ENCODE measurements around the gene C10orf53. TPM values are rescaled to one million over a fixed set of nuclear protein-coding genes. Genes with fewer than 3 reads are reported as not detected.

The C10orf53 gene
- total RNA-seq, 1 donor = not detected

DNA sequence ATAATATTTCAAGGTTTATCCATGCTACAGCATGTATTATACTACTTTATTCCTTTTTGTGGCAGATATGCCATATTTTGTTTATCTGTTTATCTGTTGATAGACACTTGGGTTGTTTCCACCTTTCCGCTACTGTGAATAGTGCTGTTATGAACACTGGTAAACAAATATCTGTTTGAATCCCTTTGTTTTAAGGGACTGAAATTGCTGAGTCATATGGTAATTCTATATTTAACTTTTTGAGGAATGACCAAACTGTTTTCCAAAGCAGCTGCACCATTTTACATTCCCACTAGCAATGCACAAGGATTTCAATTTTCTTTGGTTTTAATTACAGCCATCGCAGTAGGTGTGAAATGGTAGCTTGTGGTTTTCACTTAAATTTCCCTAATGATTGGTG lies 3.4 kb downstream of the C10orf53 start:
- Histone ChIP-seq H3K27me3 (ENCODE audit: insufficient read depth, low read length) (peaks cover 19% of the 10 kb centered on the region), H4K20me1 (ENCODE audit: insufficient read depth, low read length) (no peaks in the 10 kb centered on the region), H3K79me2 (ENCODE audit: insufficient read depth, low read length) (no peaks in the 10 kb centered on the region), H3K4me2 (ENCODE audit: insufficient read depth, low read length) (no peak overlapping the region), H3K9me3 (ENCODE audit: low read depth, low read length) (no peaks in the 10 kb centered on the region), H2AFZ (ENCODE audit: low read length) (no peak overlapping the region), H3K27ac (ENCODE audit: low read depth, low read length) (no peak overlapping the region), H3K4me1 (ENCODE audit: insufficient read depth, low read length) (no peaks in the 10 kb centered on the region), H3K4me3 (ENCODE audit: insufficient read depth, low read length) (no peak overlapping the region), H3K36me3 (ENCODE audit: insufficient read depth, low read length) (no peaks in the 10 kb centered on the region)
- DNase-seq (ENCODE audit: insufficient read length, low spot score, missing footprints) = no peak
- no peak for TF ChIP-seq CTCF (IDR thresholded peaks at IDR 0.05; ENCODE audit: extremely low read depth, low read depth, low read length)

DNA sequence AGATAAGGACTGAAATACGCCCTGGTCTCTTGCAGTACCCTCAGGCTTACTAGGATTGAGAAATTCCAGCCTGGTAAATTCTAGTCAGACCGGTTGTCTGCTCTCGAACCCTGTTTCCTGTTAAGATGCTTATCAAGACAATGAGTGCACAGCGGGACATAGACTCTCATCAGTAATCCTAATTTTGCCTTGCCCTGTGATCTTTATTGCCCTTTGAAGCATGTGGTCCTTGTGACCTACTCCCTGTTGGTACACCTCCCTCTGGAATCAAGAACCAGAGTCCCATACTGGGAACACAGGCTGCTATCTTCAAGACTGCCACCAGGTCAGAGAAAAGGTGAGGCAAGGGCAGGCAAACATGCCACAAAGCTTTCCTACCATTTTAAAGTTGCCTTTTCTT lies 7.2 kb downstream of the C10orf53 start:
- H3K36me3 ChIP-seq (ENCODE audit: insufficient read depth, low read length) = no peaks in the 10 kb centered on the region
- H3K27ac ChIP-seq (ENCODE audit: low read depth, low read length) = no peak overlapping the region
- H2AFZ ChIP-seq (ENCODE audit: low read length) = no peak overlapping the region
- no peaks in the 10 kb centered on the region for H3K79me2 ChIP-seq (ENCODE audit: insufficient read depth, low read length)
- no peak for TF ChIP-seq CTCF (IDR thresholded peaks at IDR 0.05; ENCODE audit: extremely low read depth, low read depth, low read length)
- no peak overlapping the region for H3K4me2 ChIP-seq (ENCODE audit: insufficient read depth, low read length)
- no peak overlapping the region for H3K4me3 ChIP-seq (ENCODE audit: insufficient read depth, low read length)
- no peaks in the 10 kb centered on the region for H3K9me3 ChIP-seq (ENCODE audit: low read depth, low read length)
- no peaks in the 10 kb centered on the region for H4K20me1 ChIP-seq (ENCODE audit: insufficient read depth, low read length)
- H3K4me1 ChIP-seq (ENCODE audit: insufficient read depth, low read length) = no peaks in the 10 kb centered on the region
- DNase-seq (ENCODE audit: insufficient read length, low spot score, missing footprints) = no peak
- H3K27me3 ChIP-seq (ENCODE audit: insufficient read depth, low read length) = peaks cover 46% of the 10 kb centered on the region

DNA sequence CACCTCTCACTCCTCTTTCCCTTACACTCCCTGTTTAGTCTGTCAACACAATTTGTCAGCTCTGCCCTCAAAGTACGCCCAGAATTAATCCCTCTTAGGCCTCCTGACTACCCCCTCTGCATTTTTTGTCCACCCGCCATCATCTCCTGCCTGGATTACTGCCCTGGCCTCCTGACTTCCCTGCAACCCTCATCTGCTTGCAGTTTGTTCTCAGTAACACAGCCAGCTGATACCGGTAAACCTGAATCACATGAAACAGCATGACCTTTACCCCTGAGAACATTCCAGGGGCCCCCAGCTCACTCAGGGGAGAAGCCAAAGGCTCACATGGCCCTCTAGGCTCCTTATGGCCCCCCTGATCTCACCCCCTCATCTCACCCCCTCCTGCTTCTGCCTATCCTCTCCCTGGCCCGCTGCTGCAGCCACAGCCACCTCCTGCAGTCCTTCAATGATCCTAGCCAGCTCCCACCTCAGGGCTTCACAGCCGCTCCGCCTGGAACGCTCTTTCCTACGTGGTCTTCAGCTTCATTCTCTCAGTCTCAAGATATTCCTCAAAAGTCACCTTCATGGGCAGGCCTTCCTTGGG lies 8.9 kb downstream of the C10orf53 start:
- Histone ChIP-seq H3K9me3 (ENCODE audit: low read depth, low read length) (no peaks in the 10 kb centered on the region), H3K27ac (ENCODE audit: low read depth, low read length) (no peak overlapping the region), H3K4me2 (ENCODE audit: insufficient read depth, low read length) (no peak overlapping the region), H2AFZ (ENCODE audit: low read length) (no peak overlapping the region), H3K27me3 (ENCODE audit: insufficient read depth, low read length) (peaks cover 56% of the 10 kb centered on the region), H3K4me1 (ENCODE audit: insufficient read depth, low read length) (no peaks in the 10 kb centered on the region), H4K20me1 (ENCODE audit: insufficient read depth, low read length) (no peaks in the 10 kb centered on the region), H3K79me2 (ENCODE audit: insufficient read depth, low read length) (no peaks in the 10 kb centered on the region), H3K36me3 (ENCODE audit: insufficient read depth, low read length) (no peaks in the 10 kb centered on the region), H3K4me3 (ENCODE audit: insufficient read depth, low read length) (no peak overlapping the region)
- DNase-seq (ENCODE audit: insufficient read length, low spot score, missing footprints) = no peak
- TF ChIP-seq CTCF (IDR thresholded peaks at IDR 0.05; ENCODE audit: extremely low read depth, low read depth, low read length) = no peak

DNA sequence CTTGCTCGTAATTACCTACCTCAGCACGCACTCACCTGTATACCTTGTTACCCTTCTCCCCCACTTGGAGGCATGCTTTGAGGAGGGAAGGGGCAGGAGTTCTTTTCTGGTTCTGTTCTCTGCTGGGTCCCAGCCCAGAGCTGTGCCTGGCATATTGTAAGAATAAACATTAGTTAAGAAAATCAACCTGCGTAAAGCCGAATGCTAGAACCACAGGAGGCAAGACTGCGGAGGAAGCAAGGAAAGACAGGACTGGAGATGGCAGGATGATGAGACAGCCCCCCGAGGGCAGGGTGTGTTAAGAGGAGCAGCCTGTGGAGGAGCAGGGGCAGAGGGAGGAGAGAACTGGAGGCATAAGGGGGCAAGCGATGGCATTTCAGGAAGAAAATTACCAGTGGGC lies 9.5 kb downstream of the C10orf53 start:
- Histone ChIP-seq H4K20me1 (ENCODE audit: insufficient read depth, low read length) (no peaks in the 10 kb centered on the region), H3K4me2 (ENCODE audit: insufficient read depth, low read length) (no peak overlapping the region), H3K9me3 (ENCODE audit: low read depth, low read length) (no peaks in the 10 kb centered on the region), H3K27me3 (ENCODE audit: insufficient read depth, low read length) (peaks cover 59% of the 10 kb centered on the region), H3K4me1 (ENCODE audit: insufficient read depth, low read length) (no peaks in the 10 kb centered on the region), H3K27ac (ENCODE audit: low read depth, low read length) (no peak overlapping the region), H3K79me2 (ENCODE audit: insufficient read depth, low read length) (no peaks in the 10 kb centered on the region), H3K36me3 (ENCODE audit: insufficient read depth, low read length) (no peaks in the 10 kb centered on the region), H2AFZ (ENCODE audit: low read length) (no peak overlapping the region), H3K4me3 (ENCODE audit: insufficient read depth, low read length) (no peak overlapping the region)
- DNase-seq (ENCODE audit: insufficient read length, low spot score, missing footprints) = no peak
- TF ChIP-seq CTCF (IDR thresholded peaks at IDR 0.05; ENCODE audit: extremely low read depth, low read depth, low read length) = no peak
